A549 treated with AZD2906 at 1 μM for 4 hours (cell line): ENCODE results near the gene COL20A1. TPM values are rescaled to one million over a fixed set of nuclear protein-coding genes. Genes with fewer than 3 reads are reported as not detected.

Source experiments
- total RNA-seq: library from RNA; stranded (reverse); fragments of 200-300 nt; extraction: Qiagen RNA extraction; gene quantifications from 5 replicates; pipeline ENCODE4 v1.2.3, GENCODE V29; 2022

Gene COL20A1
- total RNA-seq: 0.34 to 1.1 TPM (median 0.67 TPM) in 5 replicates

DNA sequence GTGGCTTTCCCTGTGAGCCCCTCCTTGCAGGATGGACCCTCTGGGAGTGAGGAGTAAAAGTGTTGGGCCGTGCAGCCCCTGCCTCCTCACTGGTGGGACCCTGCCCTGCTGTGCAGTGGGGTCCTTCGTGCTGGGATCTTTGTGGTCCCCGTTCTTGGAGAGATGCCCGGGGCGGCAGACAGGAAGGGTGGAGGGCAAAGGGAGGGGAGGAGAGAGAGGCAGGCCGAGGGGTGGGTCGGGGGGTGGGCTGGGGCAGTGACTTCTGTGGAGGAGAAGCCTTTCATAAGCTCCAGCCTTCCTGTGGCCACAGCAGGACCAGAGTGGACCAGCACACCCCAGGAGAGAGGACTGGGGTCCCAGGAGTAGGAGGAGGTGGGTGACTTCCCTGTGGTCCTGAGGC, at the start of gene COL20A1:
COL20A1 (plus strand) TSS at position 283 of the 400 bp plus-strand sequence. CDS start 1,922 bp downstream, outside the sequence.

GRCh38 chr20:63254232-63254605, 38.8 kb upstream of the COL20A1 start, which contains the start of gene NKAIN4:
Gene NKAIN4, minus strand, starts transcription at chr20:63254463. Its CDS starts 13 bp downstream, at chr20:63254450.

GRCh38 chr20:63272105-63273058, 20.6 kb upstream of the COL20A1 start, which contains the start of gene ARFGAP1:
Gene ARFGAP1, plus strand, starts transcription at chr20:63272813. Its CDS starts 2,768 bp downstream, at chr20:63275581.

DNA sequence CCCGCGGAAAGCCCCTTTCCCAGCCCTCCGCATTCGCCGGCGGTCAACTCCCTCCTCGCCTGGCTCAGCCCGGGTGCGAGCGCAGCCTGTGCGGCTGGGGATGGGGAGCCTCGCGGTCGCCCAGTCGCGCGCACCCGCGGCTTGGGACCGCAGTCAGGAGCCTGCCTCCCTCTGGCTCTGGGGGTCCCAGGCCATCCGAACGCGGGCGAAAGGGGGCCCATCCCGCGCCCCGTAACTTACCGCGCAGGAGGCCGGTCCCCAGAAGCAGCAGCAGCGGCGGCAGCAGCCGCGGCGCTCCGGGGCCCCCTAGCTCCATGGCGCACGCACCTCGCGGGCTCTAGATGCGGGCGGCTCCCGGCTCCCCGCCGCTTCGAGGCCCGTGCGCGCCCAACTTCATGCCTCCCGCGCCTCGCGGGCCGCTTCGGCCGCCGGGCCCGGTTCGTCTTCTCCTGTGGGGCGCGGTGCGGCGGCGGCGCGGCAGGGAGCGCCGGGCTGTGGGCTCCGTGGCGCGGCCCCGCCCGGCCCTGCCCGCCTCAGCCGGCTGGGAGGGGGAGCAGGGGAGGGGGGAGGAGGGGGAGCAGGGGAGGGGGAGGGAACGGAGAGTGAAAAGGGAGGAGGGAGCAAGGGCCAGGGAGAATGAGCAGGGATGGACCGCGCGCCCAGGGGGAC, 68.0 kb downstream of the COL20A1 start, which contains the start of gene CHRNA4:
CHRNA4 (minus strand) TSS at position 500 of the 669 bp plus-strand sequence; CDS start at position 316, 184 bp downstream.

Other genes with a start within 250 kb of the COL20A1 start
- 45.5 to 52.1 TPM (median 49.7 TPM) in 5 replicates for gene YTHDF1, start 77.1 kb upstream of the COL20A1 start, total RNA-seq
- 1.4 to 3.0 TPM (median 2.3 TPM) in 5 replicates for gene BIRC7, start 57.3 kb upstream of the COL20A1 start, total RNA-seq
- 3.9 to 6.9 TPM (median 4.7 TPM) in 5 replicates for gene NKAIN4, start 38.7 kb upstream of the COL20A1 start, total RNA-seq
- 45.2 to 68.0 TPM (median 57.2 TPM) in 5 replicates for gene ARFGAP1, start 20.4 kb upstream of the COL20A1 start, total RNA-seq
- gene CHRNA4, start 68.2 kb downstream of the COL20A1 start, total RNA-seq: 0.14 to 0.53 TPM (median 0.38 TPM) in 5 replicates
- gene KCNQ2, start 179.5 kb downstream of the COL20A1 start, total RNA-seq: 0.22 to 0.64 TPM (median 0.44 TPM) in 5 replicates
- 138 to 177 TPM (median 153 TPM) in 5 replicates for gene EEF1A2, start 205.9 kb downstream of the COL20A1 start, total RNA-seq
- gene PPDPF, start 227.6 kb downstream of the COL20A1 start, total RNA-seq: 259 to 387 TPM (median 340 TPM) in 5 replicates
- gene PTK6, start 244.2 kb downstream of the COL20A1 start, total RNA-seq: 2.7 to 4.0 TPM (median 3.2 TPM) in 5 replicates